Mesendoderm (in vitro differentiated cells): ENCODE data around the gene SLC18B1.

Experiments
- DNase-seq: peaks from one replicate; pipeline ENCODE4 v3.0.0; 2013
- H2AK5ac ChIP-seq: 2 replicates; pipeline ENCODE4 v1.6.1; 2013; ENCODE audit warnings: low read length, inconsistent platforms
- H2BK120ac ChIP-seq: 2 replicates; pipeline ENCODE4 v1.6.1; 2013; ENCODE audit warnings: low read depth, mild to moderate bottlenecking, low read length, moderate library complexity, mixed read lengths
- H2BK15ac ChIP-seq: replicated peaks from 2 replicates; pipeline ENCODE4 v1.6.1; 2013; ENCODE audit warnings: low read depth, mild to moderate bottlenecking, moderate library complexity
- H2BK5ac ChIP-seq: 2 replicates; pipeline ENCODE4 v1.6.1; 2013; ENCODE audit warnings: low read length, inconsistent platforms
- H3K18ac ChIP-seq: 2 replicates; pipeline ENCODE4 v1.6.1; 2013; ENCODE audit warnings: mild to moderate bottlenecking, low read length, mixed read lengths
- H3K23ac ChIP-seq: one replicate; pipeline ENCODE4 v1.6.1; 2013; ENCODE audit warnings: low read length
- H3K27ac ChIP-seq: 2 replicates; pipeline ENCODE4 v1.5.1; 2013; ENCODE audit warnings: low read depth, mild to moderate bottlenecking, inconsistent platforms, low read length, moderate library complexity
- H3K27me3 ChIP-seq: 2 replicates; pipeline ENCODE4 v1.6.1; 2013; ENCODE audit warnings: low read length, control low read depth, mild to moderate bottlenecking, inconsistent platforms; ENCODE audit not compliant: insufficient read depth, poor library complexity
- H3K36me3 ChIP-seq: 2 replicates; pipeline ENCODE4 v1.6.1; 2013; ENCODE audit warnings: low read length, inconsistent platforms; ENCODE audit not compliant: control insufficient read depth, insufficient read depth
- H3K4ac ChIP-seq: one replicate; pipeline ENCODE4 v1.6.1; 2013; ENCODE audit warnings: low read depth, mild to moderate bottlenecking, low read length, moderate library complexity
- H3K4me1 ChIP-seq: 2 replicates; pipeline ENCODE4 v1.6.1; 2013; ENCODE audit warnings: low read depth, low read length, inconsistent platforms; ENCODE audit not compliant: control insufficient read depth
- H3K4me2 ChIP-seq: 2 replicates; pipeline ENCODE4 v1.6.1; 2013; ENCODE audit warnings: low read length
- H3K4me3 ChIP-seq: 2 replicates; pipeline ENCODE4 v1.5.1; 2013; ENCODE audit warnings: mild to moderate bottlenecking, low read length
- H3K56ac ChIP-seq: one replicate; pipeline ENCODE4 v1.6.1; 2013; ENCODE audit warnings: low read length
- H3K79me1 ChIP-seq: 2 replicates; pipeline ENCODE4 v1.6.1; 2013; ENCODE audit warnings: low read length, inconsistent platforms
- H3K79me2 ChIP-seq: 2 replicates; pipeline ENCODE4 v1.6.1; 2013; ENCODE audit warnings: mild to moderate bottlenecking, low read length; ENCODE audit not compliant: control insufficient read depth, insufficient read depth
- H3K9ac ChIP-seq: 2 replicates; pipeline ENCODE4 v1.6.1; 2013; ENCODE audit warnings: low read length, inconsistent platforms
- H4K5ac ChIP-seq: one replicate; pipeline ENCODE4 v1.6.1; 2013; ENCODE audit warnings: low read length
- H4K8ac ChIP-seq: one replicate; pipeline ENCODE4 v1.6.1; 2013; ENCODE audit warnings: low read depth, mild to moderate bottlenecking, control low read depth, low read length, moderate library complexity
- WGBS: extraction: QIAGEN DNeasy Blood & Tissue Kit; methylation state at CpG from one replicate; pipeline ENCODE4 v1.1.7; 2013; ENCODE audit warnings: low lambda C conversion rate, missing lambda C conversion rate; ENCODE audit not compliant: insufficient coverage; ENCODE audit errors: extremely low coverage; 5-methylcytosine and 5-hydroxymethylcytosine counted together

Gene SLC18B1

GRCh38 chr6:132805548-132805947 lies 7.1 kb upstream of the SLC18B1 start:
- no peaks in the 10 kb centered on the region for H3K4me1 ChIP-seq
- no peak overlapping the region for H3K9ac ChIP-seq
- WGBS: no CpG with 5 or more reads among the region's 2 CpGs
- H3K36me3 ChIP-seq: no peaks in the 10 kb centered on the region
- H3K18ac ChIP-seq: no peak overlapping the region
- no peaks in the 10 kb centered on the region for H3K27me3 ChIP-seq
- H4K5ac ChIP-seq: no peak overlapping the region
- no peaks in the 10 kb centered on the region for H3K79me1 ChIP-seq
- no peak overlapping the region for H2AK5ac ChIP-seq
- H2BK15ac ChIP-seq: no peak overlapping the region
- no peak for DNase-seq
- H3K4me2 ChIP-seq: no peak overlapping the region
- H3K27ac ChIP-seq: no peak overlapping the region
- H3K23ac ChIP-seq: no peak overlapping the region
- H4K8ac ChIP-seq: no peak overlapping the region
- H2BK120ac ChIP-seq: no peak overlapping the region
- H3K4me3 ChIP-seq: no peak overlapping the region
- H3K56ac ChIP-seq: no peak overlapping the region
- H3K79me2 ChIP-seq: no peaks in the 10 kb centered on the region
- no peak overlapping the region for H3K4ac ChIP-seq
- H2BK5ac ChIP-seq: no peak overlapping the region

GRCh38 chr6:132804251-132804650 lies 5.8 kb upstream of the SLC18B1 start:
- no peaks in the 10 kb centered on the region for H3K79me1 ChIP-seq
- no peak for DNase-seq
- H4K8ac ChIP-seq: no peak overlapping the region
- no peak overlapping the region for H2BK15ac ChIP-seq
- H3K79me2 ChIP-seq: no peaks in the 10 kb centered on the region
- H3K4me2 ChIP-seq: no peak overlapping the region
- H3K27ac ChIP-seq: no peak overlapping the region
- no peak overlapping the region for H3K18ac ChIP-seq
- no peaks in the 10 kb centered on the region for H3K4me1 ChIP-seq
- H3K9ac ChIP-seq: no peak overlapping the region
- no peak overlapping the region for H3K56ac ChIP-seq
- no peak overlapping the region for H2AK5ac ChIP-seq
- WGBS: no CpG with 5 or more reads among the region's 1 CpG
- no peak overlapping the region for H2BK120ac ChIP-seq
- H3K27me3 ChIP-seq: no peaks in the 10 kb centered on the region
- no peaks in the 10 kb centered on the region for H3K36me3 ChIP-seq
- no peak overlapping the region for H3K4me3 ChIP-seq
- H3K23ac ChIP-seq: no peak overlapping the region
- H3K4ac ChIP-seq: no peak overlapping the region
- H4K5ac ChIP-seq: no peak overlapping the region
- H2BK5ac ChIP-seq: no peak overlapping the region

GRCh38 chr6:132800656-132801055 lies 2.2 kb upstream of the SLC18B1 start:
- H3K27me3 ChIP-seq: no peaks in the 10 kb centered on the region
- no peak overlapping the region for H4K5ac ChIP-seq
- H2BK5ac ChIP-seq: no peak overlapping the region
- H3K79me2 ChIP-seq: no peaks in the 10 kb centered on the region
- no peak overlapping the region for H4K8ac ChIP-seq
- no peak overlapping the region for H3K4ac ChIP-seq
- no peak overlapping the region for H3K4me2 ChIP-seq
- H3K18ac ChIP-seq: no peak overlapping the region
- H3K4me3 ChIP-seq: no peak overlapping the region
- no peak overlapping the region for H3K56ac ChIP-seq
- DNase-seq: no peak
- H3K36me3 ChIP-seq: no peaks in the 10 kb centered on the region
- H3K9ac ChIP-seq: no peak overlapping the region
- no peaks in the 10 kb centered on the region for H3K4me1 ChIP-seq
- H2AK5ac ChIP-seq: no peak overlapping the region
- H2BK120ac ChIP-seq: no peak overlapping the region
- H3K79me1 ChIP-seq: no peaks in the 10 kb centered on the region
- H2BK15ac ChIP-seq: no peak overlapping the region
- H3K23ac ChIP-seq: no peak overlapping the region
- WGBS: no CpG with 5 or more reads among the region's 1 CpG
- no peak overlapping the region for H3K27ac ChIP-seq

GRCh38 chr6:132798869-132799538 lies 567 bp upstream of the SLC18B1 start:
- no CpG with 5 or more reads among the region's 15 CpGs for WGBS
- Histone ChIP-seq H3K56ac (peak overlapping the region; percentile 60), H2BK120ac (no peak overlapping the region), H3K27ac (no peak overlapping the region), H3K4me3 (peak overlapping the region; percentile 28), H2AK5ac (no peak overlapping the region), H3K27me3 (no peaks in the 10 kb centered on the region), H3K23ac (no peak overlapping the region), H3K4ac (no peak overlapping the region), H3K9ac (peak overlapping the region; percentile 55), H4K8ac (peak overlapping the region; percentile 28), H2BK15ac (no peak overlapping the region), H3K4me1 (no peaks in the 10 kb centered on the region), H4K5ac (no peak overlapping the region), H2BK5ac (no peak overlapping the region), H3K18ac (no peak overlapping the region), H3K79me2 (no peaks in the 10 kb centered on the region), H3K79me1 (no peaks in the 10 kb centered on the region), H3K36me3 (peaks cover 2% of the 10 kb centered on the region), H3K4me2 (peak overlapping the region; percentile 48)
- peak; percentile 80 for DNase-seq

GRCh38 chr6:132795461-132795860 lies 3.0 kb downstream of the SLC18B1 start:
- Histone ChIP-seq H2BK120ac (no peak overlapping the region), H3K4me2 (no peak overlapping the region), H2AK5ac (no peak overlapping the region), H3K36me3 (peaks cover 2% of the 10 kb centered on the region), H4K5ac (no peak overlapping the region), H4K8ac (no peak overlapping the region), H3K9ac (no peak overlapping the region), H3K56ac (no peak overlapping the region), H3K27ac (no peak overlapping the region), H2BK15ac (no peak overlapping the region), H3K4ac (no peak overlapping the region), H3K4me1 (no peaks in the 10 kb centered on the region), H3K79me1 (no peaks in the 10 kb centered on the region), H2BK5ac (no peak overlapping the region), H3K4me3 (no peak overlapping the region), H3K27me3 (no peaks in the 10 kb centered on the region), H3K79me2 (no peaks in the 10 kb centered on the region), H3K23ac (no peak overlapping the region), H3K18ac (no peak overlapping the region)
- WGBS: no CpG with 5 or more reads among the region's 2 CpGs
- no peak for DNase-seq

GRCh38 chr6:132792510-132792909 lies 5.9 kb downstream of the SLC18B1 start:
- Histone ChIP-seq H3K4me2 (no peak overlapping the region), H3K79me2 (no peaks in the 10 kb centered on the region), H2BK5ac (no peak overlapping the region), H3K27ac (no peak overlapping the region), H3K23ac (no peak overlapping the region), H4K5ac (no peak overlapping the region), H3K79me1 (no peaks in the 10 kb centered on the region), H3K27me3 (no peaks in the 10 kb centered on the region), H2BK120ac (no peak overlapping the region), H2BK15ac (no peak overlapping the region), H3K4me3 (no peak overlapping the region), H3K56ac (no peak overlapping the region), H3K4ac (no peak overlapping the region), H4K8ac (no peak overlapping the region), H3K4me1 (no peaks in the 10 kb centered on the region), H3K18ac (no peak overlapping the region), H3K9ac (no peak overlapping the region), H3K36me3 (peaks cover 2% of the 10 kb centered on the region), H2AK5ac (no peak overlapping the region)
- no CpG with 5 or more reads among the region's 5 CpGs for WGBS
- no peak for DNase-seq
